ENCODE data around the gene ARHGEF7.

Gene ARHGEF7

GRCh38 chr13:111347438-111347837 lies 232.3 kb downstream of the ARHGEF7 start:
- no peak for DNase-seq (ENCODE audit: low read depth)

GRCh38 chr13:111353508-111353907 lies 238.4 kb downstream of the ARHGEF7 start:
- DNase-seq (ENCODE audit: low read depth), result no peak

DNA sequence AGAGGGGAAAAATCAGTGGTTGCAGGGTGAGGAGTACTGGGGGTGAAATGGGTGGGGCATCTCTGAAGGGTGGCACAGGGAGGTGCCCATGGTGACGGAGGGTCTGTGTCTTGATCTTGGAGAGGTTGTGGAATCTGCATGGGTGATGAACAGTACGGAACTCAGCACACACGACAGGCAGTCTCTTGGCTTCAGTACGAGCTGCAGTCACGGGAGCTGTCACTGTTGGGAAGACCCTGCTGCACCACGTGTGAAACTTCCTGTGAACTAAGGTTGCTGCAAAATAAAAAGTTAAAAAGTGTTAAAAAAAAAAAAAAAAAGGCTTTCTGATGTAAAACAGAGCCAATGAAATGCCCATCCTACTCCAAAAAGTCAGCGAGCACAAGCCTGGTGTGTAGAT lies 239.7 kb downstream of the ARHGEF7 start:
- no peak for DNase-seq (ENCODE audit: low read depth)
